Bronchial epithelial cell (primary cell): ENCODE measurements around the gene CTU1. TPM values are rescaled to one million over a fixed set of nuclear protein-coding genes. Genes with fewer than 3 reads are reported as not detected.
A peak's percentile ranks its signal among the peaks of the same experiment; 100 is the strongest.

ENCODE experiments used
- DNase-seq: peaks from one replicate; pipeline ENCODE4 v3.0.0-alpha.2; 2010; ENCODE audit warnings: low read depth
- FAIRE-seq: peaks from 2 replicates; lab custom pipeline; 2011; peaks lifted over from hg19 to GRCh38; lab: Jason Lieb, UNC
- H3K27me3 ChIP-seq: 2 replicates; pipeline ENCODE4 v1.5.1; 2011; ENCODE audit warnings: low read length; ENCODE audit not compliant: control insufficient read depth, insufficient read depth
- H3K36me3 ChIP-seq: 2 replicates; pipeline ENCODE4 v1.5.1; 2011; ENCODE audit warnings: low read length; ENCODE audit not compliant: control insufficient read depth, insufficient read depth
- H3K4me3 ChIP-seq: 2 replicates; pipeline ENCODE4 v1.5.1; 2011; ENCODE audit warnings: mild to moderate bottlenecking, low read depth, low read length, control low read depth
- CTCF ChIP-seq: IDR thresholded peaks from 2 replicates; pipeline ENCODE4 v1.5.1; 2011; ENCODE audit warnings: mild to moderate bottlenecking, moderate library complexity, low read length, control low read depth, inconsistent platforms; ENCODE audit not compliant: insufficient read depth, severe bottlenecking
- total RNA-seq: library from RNA; depleted of rRNA; stranded (reverse); fragments of >200 nt; gene quantifications from 2 replicates; pipeline ENCODE4 v1.2.1, GENCODE V29; 2014

CTU1 gene
- total RNA-seq, 1 donor from 2014 or later = 7.6 TPM

GRCh38 chr19:51066393-51067186, 41.6 kb downstream of the CTU1 start:
- DNase-seq = no peak
- H3K27me3 ChIP-seq = no peaks in the 10 kb centered on the region
- H3K4me3 ChIP-seq = no peak overlapping the region
- no peaks in the 10 kb centered on the region for H3K36me3 ChIP-seq
- no peak for FAIRE-seq
- TF ChIP-seq CTCF = no peak

DNA sequence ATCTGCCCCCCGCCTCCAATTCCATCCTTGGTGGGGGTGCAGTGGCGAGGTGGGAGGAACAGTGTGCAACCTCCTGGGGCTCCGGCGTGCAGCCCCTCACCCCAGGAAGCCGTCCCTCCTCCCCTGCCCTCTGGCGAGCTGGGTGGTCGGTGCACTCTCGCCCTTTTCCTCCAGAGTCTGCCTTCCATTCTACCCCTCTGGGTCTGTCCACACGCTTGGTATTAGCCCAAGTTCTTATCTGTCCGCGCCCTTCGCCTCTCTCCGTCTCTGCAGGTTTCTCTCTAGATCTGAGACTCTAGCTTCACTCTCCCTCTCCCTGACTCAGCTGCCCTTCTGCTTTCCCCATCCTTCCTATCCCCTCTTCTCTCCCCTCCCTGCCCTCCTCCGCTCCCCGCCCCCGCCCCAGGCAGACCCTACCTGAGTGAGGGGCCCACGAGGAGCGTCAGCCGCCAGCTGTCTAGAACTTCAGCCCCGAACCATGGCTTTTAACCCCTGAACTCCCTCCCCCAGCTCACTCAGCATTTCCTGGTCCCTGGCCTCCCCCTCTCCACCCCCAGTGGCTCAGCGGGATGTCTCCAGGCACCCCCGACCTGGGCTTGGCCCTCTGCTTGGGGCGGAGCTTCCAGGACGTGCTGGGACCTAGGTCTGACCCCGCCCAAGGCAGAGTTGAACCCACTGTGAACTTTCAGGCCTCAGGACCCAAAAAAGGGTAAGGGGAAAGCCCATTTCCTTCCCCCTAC, 42.8 kb downstream of the CTU1 start:
- H3K4me3 ChIP-seq = no peak overlapping the region
- no peak for FAIRE-seq
- no peaks in the 10 kb centered on the region for H3K27me3 ChIP-seq
- H3K36me3 ChIP-seq = no peaks in the 10 kb centered on the region
- no peak for TF ChIP-seq CTCF
- no peak for DNase-seq

DNA sequence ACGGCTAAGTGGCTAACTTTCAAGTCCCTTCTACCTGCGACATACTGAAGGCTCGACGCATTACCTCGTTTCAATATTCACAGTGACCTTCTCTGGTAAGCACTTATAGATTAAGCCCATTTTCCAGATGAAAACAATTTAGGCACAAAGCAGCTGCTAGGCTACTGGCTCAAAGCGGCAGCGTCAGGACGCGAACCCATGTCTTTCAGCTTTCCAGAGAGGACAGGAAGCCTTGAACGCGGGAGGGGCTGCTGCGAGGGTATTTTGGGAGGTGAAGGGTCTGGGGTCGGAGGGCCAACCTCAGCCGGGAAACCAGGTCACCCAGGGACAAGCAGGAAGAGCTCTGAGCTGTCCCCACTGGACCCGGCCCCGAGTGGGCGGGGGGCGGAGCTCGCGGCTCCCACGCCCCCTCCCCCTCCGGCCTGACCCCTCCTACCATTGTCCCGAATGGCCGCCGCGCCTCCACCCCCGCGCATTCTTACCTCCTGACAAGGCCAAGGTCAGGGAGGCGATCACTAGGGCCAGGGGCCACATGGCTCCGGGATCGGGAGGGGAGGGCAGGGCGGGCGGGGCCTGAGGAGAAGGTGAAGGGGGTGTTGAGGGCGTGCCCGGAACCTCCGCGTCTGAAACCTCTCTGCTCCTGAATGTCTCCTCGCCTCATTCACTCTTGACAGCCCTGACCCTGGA, 43.5 kb downstream of the CTU1 start, which contains the start of gene KLK13:
KLK13 (minus strand) TSS at position 559 of the 687 bp plus-strand sequence; CDS start at position 534, 25 bp downstream.
- Histone ChIP-seq H3K27me3 (no peaks in the 10 kb centered on the region), H3K36me3 (no peaks in the 10 kb centered on the region), H3K4me3 (no peak within 1 kb of the TSS)
- FAIRE-seq = no peak
- peak; percentile 16 for DNase-seq
- TF ChIP-seq CTCF = no peak

GRCh38 chr19:51063664-51064063, 44.5 kb downstream of the CTU1 start:
- Histone ChIP-seq H3K27me3 (no peaks in the 10 kb centered on the region), H3K36me3 (no peaks in the 10 kb centered on the region), H3K4me3 (no peak overlapping the region)
- FAIRE-seq = no peak
- DNase-seq = no peak
- no peak for TF ChIP-seq CTCF

DNA sequence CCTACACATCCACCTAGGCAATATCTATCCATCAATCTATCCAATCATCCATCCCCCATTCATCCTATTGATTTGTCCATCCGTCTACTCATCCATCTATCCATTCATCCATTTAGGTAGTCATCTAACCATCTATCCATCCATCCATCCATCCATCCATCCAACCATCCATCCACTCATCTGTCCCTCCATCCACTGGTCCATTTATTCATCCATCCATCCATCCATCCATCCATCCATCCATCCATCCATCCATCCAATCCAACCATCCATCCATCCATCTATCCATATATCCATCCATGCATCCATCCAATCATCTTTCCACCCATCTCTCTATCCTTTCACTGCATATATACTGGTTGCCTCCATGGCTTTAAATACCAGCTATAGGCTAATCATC, 47.2 kb downstream of the CTU1 start:
- no peak for FAIRE-seq
- no peak for TF ChIP-seq CTCF
- DNase-seq = no peak
- Histone ChIP-seq H3K27me3 (no peaks in the 10 kb centered on the region), H3K36me3 (no peaks in the 10 kb centered on the region), H3K4me3 (no peak overlapping the region)
